ENCODE results near the gene CHST3.
"Not testable (repeated sequence)": the region's sequence is repeated elsewhere in the genome, so short reads cannot be mapped to it uniquely, and the experiment has no call there.

The CHST3 gene

GRCh38 chr10:71964098-71964742, at the start of gene CHST3:
CHST3 (plus strand) TSS chr10:71964395; CDS start chr10:72005843, 41,448 bp downstream.
- no peak for DNase-seq

- DNase-seq, result no peak
These were observed 47.4 kb upstream of the CHST3 start for GRCh38 chr10:71916827-71917226.

- no peak for DNase-seq
These were observed 45.2 kb upstream of the CHST3 start for GRCh38 chr10:71918992-71919391.

GRCh38 chr10:71919956-71920539, 44.1 kb upstream of the CHST3 start:
- DNase-seq, result not testable (repeated sequence)

GRCh38 chr10:71920540-71921323, 43.5 kb upstream of the CHST3 start:
- DNase-seq, result no peak

GRCh38 chr10:71921324-71922027, 42.7 kb upstream of the CHST3 start:
- DNase-seq, result no peak

GRCh38 chr10:71923138-71923692, 41.0 kb upstream of the CHST3 start:
- no peak for DNase-seq

GRCh38 chr10:71924771-71925170, 39.4 kb upstream of the CHST3 start:
- DNase-seq, result no peak

- DNase-seq, result no peak
These were observed 37.0 kb upstream of the CHST3 start for GRCh38 chr10:71927159-71927558.

GRCh38 chr10:71927776-71928592, 36.2 kb upstream of the CHST3 start:
- DNase-seq, result no peak

GRCh38 chr10:71931295-71931694, 32.9 kb upstream of the CHST3 start:
- DNase-seq, result no peak

- DNase-seq, result no peak
These were observed 30.5 kb upstream of the CHST3 start for GRCh38 chr10:71933651-71934050.

GRCh38 chr10:71938211-71938610, 26.0 kb upstream of the CHST3 start:
- no peak for DNase-seq

- peak; percentile 67 for DNase-seq
These were observed 24.9 kb upstream of the CHST3 start for GRCh38 chr10:71939304-71939703.

- DNase-seq, result no peak
These were observed 24.2 kb upstream of the CHST3 start for GRCh38 chr10:71939861-71940474.

GRCh38 chr10:71940752-71941151, 23.4 kb upstream of the CHST3 start:
- DNase-seq, result no peak

GRCh38 chr10:71941318-71941717, 22.9 kb upstream of the CHST3 start:
- DNase-seq, result no peak

- peak; percentile 29 for DNase-seq
These were observed 18.2 kb upstream of the CHST3 start for GRCh38 chr10:71945819-71946474.

- DNase-seq, result no peak
These were observed 17.5 kb upstream of the CHST3 start for GRCh38 chr10:71946700-71947099.

GRCh38 chr10:71948496-71949067, 15.6 kb upstream of the CHST3 start:
- no peak for DNase-seq

GRCh38 chr10:71950683-71951082, 13.5 kb upstream of the CHST3 start:
- DNase-seq, result no peak
